H1 (cell line): Measurements from ENCODE around the gene C14orf132. TPM values are rescaled to one million over a fixed set of nuclear protein-coding genes. Genes with fewer than 3 reads are reported as not detected.

Source experiments
- CTCF ChIA-PET: fragments of 300-600 bp; sonication (Branson Sonifier 250); formaldehyde crosslinking; loops from one replicate; lab custom pipeline; 2021; ENCODE audit not compliant: partially characterized antibody; lab: Charles Lee
- POLR2A ChIA-PET: fragments of 300-600 bp; sonication (Branson Sonifier 250); formaldehyde crosslinking; loops from one replicate; lab custom pipeline; 2021; ENCODE audit warnings: inconsistent platforms; ENCODE audit not compliant: partially characterized antibody; lab: Charles Lee
- DNase-seq, 2 experiments: peaks; one replicate each; pipeline versions ENCODE4 v3.0.0 to v3.0.0-alpha.2; 2010 to 2022; ENCODE audit warnings: low spot score in 2 of 2, low read depth in 1 of 2, mixed read lengths in 1 of 2
- FAIRE-seq: peaks from 2 replicates; lab custom pipeline; 2011; peaks lifted over from hg19 to GRCh38; lab: Jason Lieb, UNC
- H2AFZ ChIP-seq: 2 replicates; pipeline ENCODE4 v1.8.1; 2012; ENCODE audit warnings: low read length, inconsistent platforms
- H2AK5ac ChIP-seq: 2 replicates; pipeline ENCODE4 v1.6.1; 2013; ENCODE audit warnings: low read depth, low read length
- H2BK120ac ChIP-seq: replicated peaks from 2 replicates; pipeline ENCODE3; 2013; ENCODE audit warnings: low read depth, low read length, inconsistent platforms
- H2BK12ac ChIP-seq: 2 replicates; pipeline ENCODE4 v1.6.1; 2013; ENCODE audit warnings: low read depth, low read length
- H2BK15ac ChIP-seq: 2 replicates; pipeline ENCODE4 v1.6.1; 2013; ENCODE audit warnings: low read length
- H2BK20ac ChIP-seq: 2 replicates; pipeline ENCODE4 v1.6.1; 2013; ENCODE audit warnings: low read length
- H2BK5ac ChIP-seq: 2 replicates; pipeline ENCODE4 v1.6.1; 2013; ENCODE audit warnings: low read depth, low read length
- H3K14ac ChIP-seq: 2 replicates; pipeline ENCODE4 v1.6.1; 2013; ENCODE audit warnings: inconsistent platforms; ENCODE audit not compliant: insufficient read length
- H3K18ac ChIP-seq: 2 replicates; pipeline ENCODE4 v1.6.1; 2013; ENCODE audit warnings: low read length; ENCODE audit errors: extremely low read depth
- H3K23ac ChIP-seq: 2 replicates; pipeline ENCODE4 v1.6.1; 2013; ENCODE audit warnings: inconsistent platforms; ENCODE audit not compliant: insufficient read length
- H3K23me2 ChIP-seq: 2 replicates; pipeline ENCODE4 v1.6.1; 2013; ENCODE audit warnings: low read depth, low read length
- H3K27ac ChIP-seq: 2 replicates; pipeline ENCODE4 v1.6.1; 2011; ENCODE audit warnings: low read depth, low read length, inconsistent platforms
- H3K27me3 ChIP-seq, 4 experiments: replicated peaks in 1 of 4; 1 replicate in 1 of 4; 2 replicates in 3 of 4; pipeline versions ENCODE4 v1.6.1 to v1.8.1; 2011 to 2013; ENCODE audit warnings: low read length in 3 of 4, mild to moderate bottlenecking in 3 of 4, inconsistent platforms in 2 of 4, mixed read lengths in 2 of 4, moderate library complexity in 1 of 4; ENCODE audit not compliant: control insufficient read depth in 3 of 4, insufficient read depth in 3 of 4; ENCODE audit errors: extremely low read depth in 1 of 4
- H3K36me3 ChIP-seq, 4 experiments: 2 replicates each; pipeline versions ENCODE4 v1.6.1 to v1.8.1; 2011 to 2013; ENCODE audit warnings: mild to moderate bottlenecking in 4 of 4, low read length in 3 of 4, moderate library complexity in 2 of 4, control low read depth in 1 of 4, inconsistent platforms in 1 of 4; ENCODE audit not compliant: insufficient read depth in 4 of 4, control insufficient read depth in 2 of 4
- H3K4ac ChIP-seq: replicated peaks from 2 replicates; pipeline ENCODE3; 2013; ENCODE audit warnings: low read length, low read depth, mixed read lengths, inconsistent platforms; ENCODE audit not compliant: insufficient read length
- H3K4me1 ChIP-seq, 4 experiments: replicated peaks in 1 of 4; 1 replicate in 1 of 4; 2 replicates in 3 of 4; pipeline versions ENCODE4 v1.6.1 to v1.8.1; 2011 to 2013; ENCODE audit warnings: low read length in 3 of 4, inconsistent platforms in 2 of 4, mixed read lengths in 1 of 4; ENCODE audit not compliant: insufficient read depth in 4 of 4, control insufficient read depth in 3 of 4
- H3K4me2 ChIP-seq, 2 experiments: 2 replicates each; pipeline versions ENCODE4 v1.6.1 to v1.8.1; 2011 to 2013; ENCODE audit warnings: low read depth in 2 of 2, low read length in 2 of 2, control low read depth in 1 of 2, inconsistent platforms in 1 of 2, mild to moderate bottlenecking in 1 of 2; ENCODE audit not compliant: insufficient read depth in 1 of 2
- H3K4me3 ChIP-seq, 4 experiments: fragments of 200-600, 300-600 bp in 1 of 4; sonication (generic), shearing (Covaris generic), sonication (Bioruptor Twin) in 1 of 4; 2 replicates each; pipeline versions ENCODE4 v1.5.1 to v1.8.1; 2011 to 2016; ENCODE audit warnings: low read length in 4 of 4, low read depth in 3 of 4, control low read depth in 2 of 4, inconsistent platforms in 2 of 4, mild to moderate bottlenecking in 2 of 4, mixed read lengths in 1 of 4, moderate library complexity in 1 of 4; ENCODE audit not compliant: insufficient read depth in 2 of 4; ENCODE audit errors: extremely low read depth in 1 of 4
- H3K56ac ChIP-seq: replicated peaks from 2 replicates; pipeline ENCODE3; 2013; ENCODE audit warnings: low read depth, mild to moderate bottlenecking, mixed read lengths, low read length, inconsistent platforms; ENCODE audit not compliant: insufficient read length
- H3K79me1 ChIP-seq: 2 replicates; pipeline ENCODE4 v1.6.1; 2013; ENCODE audit warnings: low read depth, low read length, control low read depth
- H3K79me2 ChIP-seq, 2 experiments: 2 replicates each; pipeline versions ENCODE4 v1.6.1 to v1.8.1; 2012 to 2013; ENCODE audit warnings: low read length in 2 of 2, mild to moderate bottlenecking in 2 of 2, inconsistent platforms in 1 of 2; ENCODE audit not compliant: insufficient read depth in 2 of 2, control insufficient read depth in 1 of 2
- H3K9ac ChIP-seq, 4 experiments: replicated peaks in 1 of 4; 1 replicate in 1 of 4; 2 replicates in 3 of 4; pipeline versions ENCODE4 v1.6.1 to v1.8.1; 2011 to 2013; ENCODE audit warnings: low read depth in 3 of 4, low read length in 3 of 4, control low read depth in 2 of 4, mild to moderate bottlenecking in 2 of 4, moderate library complexity in 2 of 4, inconsistent platforms in 1 of 4; ENCODE audit errors: extremely low read depth in 1 of 4
- H3K9me3 ChIP-seq, 2 experiments: 2 replicates each; pipeline versions ENCODE4 v1.6.1 to v1.8.1; 2012 to 2013; ENCODE audit warnings: mild to moderate bottlenecking in 2 of 2, moderate library complexity in 2 of 2, control low read depth in 1 of 2, inconsistent platforms in 1 of 2, low read depth in 1 of 2, low read length in 1 of 2, mixed read lengths in 1 of 2; ENCODE audit not compliant: insufficient read depth in 2 of 2
- H4K20me1 ChIP-seq, 2 experiments: replicated peaks in 1 of 2; 2 replicates each; pipeline versions ENCODE3 to v1.8.1; 2011 to 2013; ENCODE audit warnings: inconsistent platforms in 2 of 2, low read length in 2 of 2, mild to moderate bottlenecking in 1 of 2; ENCODE audit not compliant: insufficient read depth in 2 of 2, control insufficient read depth in 1 of 2
- H4K5ac ChIP-seq: 2 replicates; pipeline ENCODE4 v1.6.1; 2013; ENCODE audit warnings: low read length, low read depth, mixed read lengths, inconsistent platforms; ENCODE audit not compliant: insufficient read length
- H4K8ac ChIP-seq: 2 replicates; pipeline ENCODE4 v1.8.0; 2013; ENCODE audit warnings: mild to moderate bottlenecking, moderate library complexity, low read length, inconsistent platforms; ENCODE audit not compliant: insufficient read depth; ENCODE audit errors: extremely low read depth
- H4K91ac ChIP-seq: replicated peaks from 2 replicates; pipeline ENCODE3; 2013; ENCODE audit warnings: low read length, mixed read lengths, inconsistent platforms; ENCODE audit not compliant: insufficient read length
- EGR1 ChIP-seq: IDR thresholded peaks from 2 replicates; pipeline ENCODE4 v1.6.1; 2011; ENCODE audit warnings: low read depth, low read length, borderline replicate concordance
- KDM5A ChIP-seq: fragments of 200-600 bp; IDR thresholded peaks from 2 replicates; pipeline ENCODE4 v1.7.1; 2012; ENCODE audit warnings: mild to moderate bottlenecking, low read length, inconsistent platforms, mixed read lengths
- WGBS, 2 experiments: shearing (Covaris generic) in 1 of 2; methylation state at CpG; one replicate each; pipeline versions ENCODE4 v1.1.6 to v1.1.7; 2013 to 2015; ENCODE audit warnings: low lambda C conversion rate in 2 of 2, mixed read lengths in 2 of 2, inconsistent platforms in 1 of 2, low coverage in 1 of 2, missing lambda C conversion rate in 1 of 2; ENCODE audit not compliant: insufficient replicate concordance in 2 of 2, insufficient coverage in 1 of 2, insufficient read length in 1 of 2; ENCODE audit errors: extremely low coverage in 1 of 2, missing lambda C conversion rate in 1 of 2; 5-methylcytosine and 5-hydroxymethylcytosine counted together
- polyA plus RNA-seq, 7 experiments: library from polyadenylated mRNA; depleted of rRNA in 3 of 7; stranded (reverse) in 5 of 7; unstranded in 2 of 7; fragments of >200 nt in 5 of 7; fragments of 200-250 nt in 2 of 7; gene quantifications; 1 replicate in 5 of 7; 2 replicates in 1 of 7; 4 replicates in 1 of 7; pipeline versions ENCODE4 v1.2.1 to v1.2.3, GENCODE V29; 2011 to 2013; ENCODE audit warnings: missing spikeins in 2 of 7, mixed read lengths in 2 of 7
- total RNA-seq: library from RNA; stranded (reverse); fragmentation: NEBNext Ultra II Directional; extraction: Animal tissue kit (Norgen Biotek cat#: 25700); gene quantifications from 2 replicates; pipeline ENCODE4 v1.2.1, GENCODE V29; 2021

C14orf132 gene
- total and polyA plus RNA-seq, 2 of the 8 experiments (the other 6 are each of a cell fraction or from before 2014, with no cell fraction given) = 11.7 to 32.5 TPM

DNA sequence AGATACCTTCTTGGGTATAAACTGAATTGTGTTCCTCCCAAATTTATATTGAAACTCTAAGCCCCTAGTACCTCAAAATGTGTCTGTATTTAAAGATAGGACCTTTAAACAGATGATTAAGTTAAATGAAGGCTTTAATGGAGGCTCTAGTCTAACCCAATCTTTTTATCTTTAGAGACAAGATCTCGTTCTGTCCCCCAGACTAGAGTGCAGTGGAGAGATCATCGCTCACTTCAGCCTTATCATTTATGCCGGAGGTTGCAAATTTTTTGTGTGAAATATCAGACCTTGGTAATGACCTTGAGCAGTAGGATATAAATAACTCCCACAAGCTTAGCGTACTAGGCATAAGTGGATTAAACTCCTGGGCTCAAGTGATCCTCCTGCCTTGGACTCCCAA is 81.8 kb downstream of the C14orf132 start:
- no peak overlapping the region for H4K5ac ChIP-seq
- peaks cover 0 to 3% of the 10 kb centered on the region in 2 experiments; a peak in 1 of 4 replicates for H3K9me3 ChIP-seq
- H3K79me2 ChIP-seq = no peaks in the 10 kb centered on the region
- H3K18ac ChIP-seq = no peak overlapping the region
- no peak overlapping the region for H3K4ac ChIP-seq
- ChIA-PET CTCF (interaction anchor here (1.3 to 2.8 kb wide), 4 partner anchors 20 to 555 kb away, joined by 3 to 13 read pairs (median 4); no protein-coding TSS in a partner anchor), POLR2A (no interaction called here)
- H2BK15ac ChIP-seq = no peak overlapping the region
- no peak overlapping the region for H2BK20ac ChIP-seq
- H2BK5ac ChIP-seq = no peak overlapping the region
- H3K4me2 ChIP-seq = no peak overlapping the region
- H3K4me1 ChIP-seq = no peaks in the 10 kb centered on the region
- H3K79me1 ChIP-seq = no peaks in the 10 kb centered on the region
- no peak overlapping the region for H2BK120ac ChIP-seq
- H2AK5ac ChIP-seq = no peak overlapping the region
- 85% methylated on average over 4 of the region's 4 CpGs; no CpG with 5 or more reads in 1 of the 2 experiments for WGBS, 2 experiments
- no peak overlapping the region for H3K56ac ChIP-seq
- no peak overlapping the region for H3K4me3 ChIP-seq
- no peaks in the 10 kb centered on the region for H3K23me2 ChIP-seq
- no peak overlapping the region for H2AFZ ChIP-seq
- no peak overlapping the region for H3K14ac ChIP-seq
- H3K27me3 ChIP-seq = 0 out of 7 replicates have a peak, but pooled peaks cover 0 to 2% (median 0%) of the 10 kb centered on the region in 4 experiments
- FAIRE-seq (no peak), DNase-seq (no peak)
- no peak overlapping the region for H2BK12ac ChIP-seq
- no peak overlapping the region for H3K23ac ChIP-seq
- no peak overlapping the region for H3K27ac ChIP-seq
- no peaks in the 10 kb centered on the region for H4K20me1 ChIP-seq
- no peaks in the 10 kb centered on the region for H3K36me3 ChIP-seq
- no peak overlapping the region for H3K9ac ChIP-seq
- TF ChIP-seq KDM5A (no peak), EGR1 (no peak)
- H4K91ac ChIP-seq = no peak overlapping the region
- no peak overlapping the region for H4K8ac ChIP-seq
